GM12878 (cell line): ENCODE measurements around the gene RHEX. TPM values are rescaled to one million over a fixed set of nuclear protein-coding genes. Genes with fewer than 3 reads are reported as not detected.

ENCODE experiments used
- CHD2 ChIP-seq: IDR thresholded peaks from 2 replicates; pipeline ENCODE4 v1.6.1; 2011; ENCODE audit warnings: low read depth, low read length, improper control_type of control experiment, borderline replicate concordance
- CHD4 ChIP-seq: fragments of 200-600 bp; sonication (generic); IDR thresholded peaks from 2 replicates; pipeline ENCODE4 v1.6.1; 2016; ENCODE audit warnings: mild to moderate bottlenecking
- CREM ChIP-seq: IDR thresholded peaks from 2 replicates; pipeline ENCODE4 v1.6.1; 2014; ENCODE audit warnings: antibody characterized with exemption, low read depth
- DPF2 ChIP-seq: fragments of 450-650 bp; IDR thresholded peaks from 2 replicates; pipeline ENCODE4 v1.6.1; 2017; ENCODE audit warnings: mild to moderate bottlenecking
- ETV6 ChIP-seq, 2 experiments: fragments of 450-650 bp in 1 of 2; IDR thresholded peaks in 1 of 2; conservative IDR thresholded peaks in 1 of 2; 2 replicates each; pipeline ENCODE4 v1.6.1; 2014; ENCODE audit warnings: antibody characterized with exemption in 1 of 2, borderline replicate concordance in 1 of 2, low read depth in 1 of 2, mild to moderate bottlenecking in 1 of 2, moderate library complexity in 1 of 2
- FOS ChIP-seq: IDR thresholded peaks from 3 replicates; pipeline ENCODE4 v1.6.1; 2011; ENCODE audit warnings: borderline replicate concordance; ENCODE audit not compliant: insufficient read length; ENCODE audit errors: extremely low read depth
- IRF4 ChIP-seq: IDR thresholded peaks from 2 replicates; pipeline ENCODE4 v1.6.1; 2011; ENCODE audit warnings: low read depth, low read length
- JUND ChIP-seq: IDR thresholded peaks from 2 replicates; pipeline ENCODE4 v1.6.1; 2012; ENCODE audit warnings: low read depth, mild to moderate bottlenecking, low read length, improper control_type of control experiment, moderate library complexity
- KAT2A ChIP-seq: conservative IDR thresholded peaks from 2 replicates; pipeline ENCODE4 v1.6.1; 2011; ENCODE audit warnings: low read depth, low read length; ENCODE audit not compliant: control insufficient read depth
- KDM1A ChIP-seq: fragments of 200-600 bp; sonication (generic); IDR thresholded peaks from 2 replicates; pipeline ENCODE4 v1.6.1; 2016; ENCODE audit warnings: borderline replicate concordance
- LARP7 ChIP-seq: fragments of 450-650 bp; IDR thresholded peaks from 2 replicates; pipeline ENCODE4 v1.6.1; 2017; ENCODE audit warnings: mild to moderate bottlenecking
- MXI1 ChIP-seq: fragments of 150-350 bp; IDR thresholded peaks from 2 replicates; pipeline ENCODE4 v1.6.1; 2011; ENCODE audit warnings: low read depth, mild to moderate bottlenecking, inconsistent platforms, low read length, improper control_type of control experiment
- NFIC ChIP-seq: IDR thresholded peaks from 2 replicates; pipeline ENCODE4 v1.6.1; 2012; ENCODE audit warnings: low read depth, mild to moderate bottlenecking, inconsistent platforms, low read length, moderate library complexity
- NR2C1 ChIP-seq: fragments of 450-650 bp; IDR thresholded peaks from 2 replicates; pipeline ENCODE4 v1.6.1; 2017; ENCODE audit warnings: antibody characterized with exemption, mild to moderate bottlenecking, moderate library complexity
- POLR2AphosphoS2 ChIP-seq: IDR thresholded peaks from 2 replicates; pipeline ENCODE4 v1.6.1; 2011; ENCODE audit warnings: low read depth, mild to moderate bottlenecking, low read length, improper control_type of control experiment, moderate library complexity
- RB1 ChIP-seq: fragments of 450-650 bp; formaldehyde crosslinking; IDR thresholded peaks from 2 replicates; pipeline ENCODE4 v1.6.1; 2017; ENCODE audit warnings: mild to moderate bottlenecking, borderline replicate concordance
- SREBF1 ChIP-seq: IDR thresholded peaks from 2 replicates; pipeline ENCODE4 v1.6.1; 2012; ENCODE audit warnings: mild to moderate bottlenecking, low read length
- SUPT20H ChIP-seq: IDR thresholded peaks from 2 replicates; pipeline ENCODE4 v1.6.1; 2011; ENCODE audit warnings: low read depth, mild to moderate bottlenecking, low read length, moderate library complexity, borderline replicate concordance; ENCODE audit not compliant: control insufficient read depth
- ZNF274 ChIP-seq: IDR thresholded peaks from one replicate; pipeline ENCODE4 v1.8.0; 2011; ENCODE audit not compliant: insufficient read length, insufficient read depth
- polyA plus RNA-seq, 11 experiments: library from polyadenylated mRNA; depleted of rRNA in 4 of 11; unstranded in 6 of 11; stranded (reverse) in 5 of 11; fragments of >200 nt; fragmentation: Nextera tagmentation in 4 of 11; fragmentation: Illumina TruSeq in 1 of 11; extraction: Ambion mirVana in 4 of 11; extraction: Trizol in 1 of 11; gene quantifications; 1 replicate in 1 of 11; 2 replicates in 10 of 11; pipeline versions ENCODE4 v1.2.1 to v1.2.3, GENCODE V29; 2011 to 2016; ENCODE audit warnings: inconsistent platforms in 2 of 11, missing spikeins in 2 of 11, low read depth in 1 of 11
- total RNA-seq, 4 experiments: library from RNA; depleted of rRNA in 3 of 4; stranded (reverse); fragments of >200 nt in 3 of 4; fragmentation: Illumina TruSeq in 1 of 4; extraction: Trizol in 1 of 4; gene quantifications; 2 replicates each; pipeline versions ENCODE4 v1.2.1 to v1.2.3, GENCODE V29; 2013 to 2021
- TF ChIP-seq, protein P1 (sequence below): IDR thresholded peaks from 2 replicates; pipeline ENCODE4 v1.6.1; 2012; ENCODE audit warnings: low read length, inconsistent platforms
- TF ChIP-seq, protein P2 (sequence below): IDR thresholded peaks from 2 replicates; pipeline ENCODE4 v1.6.1; 2012; ENCODE audit warnings: low read depth, low read length, improper control_type of control experiment
- TF ChIP-seq, protein P3 (sequence below): fragments of 450-650 bp; formaldehyde crosslinking; IDR thresholded peaks from 2 replicates; pipeline ENCODE4 v1.4.0; 2022; ENCODE audit warnings: mild to moderate bottlenecking, moderate library complexity
- TF ChIP-seq, protein P4 (sequence below): fragments of 450-650 bp; IDR thresholded peaks from 2 replicates; pipeline ENCODE4 v1.6.1; 2017; ENCODE audit warnings: borderline replicate concordance
- TF ChIP-seq, protein P5 (sequence below): fragments of 450-650 bp; IDR thresholded peaks from 2 replicates; pipeline ENCODE4 v1.6.1; 2014; ENCODE audit warnings: mild to moderate bottlenecking

The RHEX gene
- total and polyA plus RNA-seq, 10 of the 15 experiments (the other 5 are each of a cell fraction or from before 2014, with no cell fraction given) = 2.4 to 11.4 (median 5.7) TPM

DNA sequence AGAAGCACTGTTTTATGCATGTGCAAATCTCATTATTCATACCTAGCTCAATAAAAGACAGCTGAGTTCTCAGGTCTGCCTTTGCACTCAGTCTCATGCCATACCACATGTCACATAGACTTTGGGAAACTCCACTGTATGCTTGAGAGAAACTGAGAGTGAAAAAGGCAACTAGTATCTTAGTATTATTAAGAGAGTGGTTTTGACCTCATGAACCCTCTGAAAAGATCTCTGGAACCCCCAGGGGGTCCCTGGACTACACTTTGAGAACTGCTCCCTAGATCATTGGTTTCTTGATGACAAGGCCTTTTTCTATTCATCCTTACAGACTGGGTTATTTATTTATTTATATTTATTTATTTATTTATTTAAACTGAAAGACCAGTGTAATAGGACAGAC is 3.7 kb upstream of the RHEX start (continued):
- TF ChIP-seq, protein P1, sequence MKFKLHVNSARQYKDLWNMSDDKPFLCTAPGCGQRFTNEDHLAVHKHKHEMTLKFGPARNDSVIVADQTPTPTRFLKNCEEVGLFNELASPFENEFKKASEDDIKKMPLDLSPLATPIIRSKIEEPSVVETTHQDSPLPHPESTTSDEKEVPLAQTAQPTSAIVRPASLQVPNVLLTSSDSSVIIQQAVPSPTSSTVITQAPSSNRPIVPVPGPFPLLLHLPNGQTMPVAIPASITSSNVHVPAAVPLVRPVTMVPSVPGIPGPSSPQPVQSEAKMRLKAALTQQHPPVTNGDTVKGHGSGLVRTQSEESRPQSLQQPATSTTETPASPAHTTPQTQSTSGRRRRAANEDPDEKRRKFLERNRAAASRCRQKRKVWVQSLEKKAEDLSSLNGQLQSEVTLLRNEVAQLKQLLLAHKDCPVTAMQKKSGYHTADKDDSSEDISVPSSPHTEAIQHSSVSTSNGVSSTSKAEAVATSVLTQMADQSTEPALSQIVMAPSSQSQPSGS = peak; percentile 87
- peak; percentile 93 for TF ChIP-seq NFIC
- no peak for TF ChIP-seq ZNF274
- peak in 1 of 2 experiments; percentile 78; a peak in 1 of 4 replicates for TF ChIP-seq ETV6 (conservative IDR thresholded peaks at IDR 0.05 in 1 of 2, IDR thresholded peaks at IDR 0.05 in 1 of 2; ENCODE audit: borderline replicate concordance in 1 of 2, low read depth in 1 of 2)
- TF ChIP-seq, protein P2, sequence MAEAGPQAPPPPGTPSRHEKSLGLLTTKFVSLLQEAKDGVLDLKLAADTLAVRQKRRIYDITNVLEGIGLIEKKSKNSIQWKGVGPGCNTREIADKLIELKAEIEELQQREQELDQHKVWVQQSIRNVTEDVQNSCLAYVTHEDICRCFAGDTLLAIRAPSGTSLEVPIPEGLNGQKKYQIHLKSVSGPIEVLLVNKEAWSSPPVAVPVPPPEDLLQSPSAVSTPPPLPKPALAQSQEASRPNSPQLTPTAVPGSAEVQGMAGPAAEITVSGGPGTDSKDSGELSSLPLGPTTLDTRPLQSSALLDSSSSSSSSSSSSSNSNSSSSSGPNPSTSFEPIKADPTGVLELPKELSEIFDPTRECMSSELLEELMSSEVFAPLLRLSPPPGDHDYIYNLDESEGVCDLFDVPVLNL = no peak
- TF ChIP-seq DPF2 = no peak
- TF ChIP-seq, protein P3, sequence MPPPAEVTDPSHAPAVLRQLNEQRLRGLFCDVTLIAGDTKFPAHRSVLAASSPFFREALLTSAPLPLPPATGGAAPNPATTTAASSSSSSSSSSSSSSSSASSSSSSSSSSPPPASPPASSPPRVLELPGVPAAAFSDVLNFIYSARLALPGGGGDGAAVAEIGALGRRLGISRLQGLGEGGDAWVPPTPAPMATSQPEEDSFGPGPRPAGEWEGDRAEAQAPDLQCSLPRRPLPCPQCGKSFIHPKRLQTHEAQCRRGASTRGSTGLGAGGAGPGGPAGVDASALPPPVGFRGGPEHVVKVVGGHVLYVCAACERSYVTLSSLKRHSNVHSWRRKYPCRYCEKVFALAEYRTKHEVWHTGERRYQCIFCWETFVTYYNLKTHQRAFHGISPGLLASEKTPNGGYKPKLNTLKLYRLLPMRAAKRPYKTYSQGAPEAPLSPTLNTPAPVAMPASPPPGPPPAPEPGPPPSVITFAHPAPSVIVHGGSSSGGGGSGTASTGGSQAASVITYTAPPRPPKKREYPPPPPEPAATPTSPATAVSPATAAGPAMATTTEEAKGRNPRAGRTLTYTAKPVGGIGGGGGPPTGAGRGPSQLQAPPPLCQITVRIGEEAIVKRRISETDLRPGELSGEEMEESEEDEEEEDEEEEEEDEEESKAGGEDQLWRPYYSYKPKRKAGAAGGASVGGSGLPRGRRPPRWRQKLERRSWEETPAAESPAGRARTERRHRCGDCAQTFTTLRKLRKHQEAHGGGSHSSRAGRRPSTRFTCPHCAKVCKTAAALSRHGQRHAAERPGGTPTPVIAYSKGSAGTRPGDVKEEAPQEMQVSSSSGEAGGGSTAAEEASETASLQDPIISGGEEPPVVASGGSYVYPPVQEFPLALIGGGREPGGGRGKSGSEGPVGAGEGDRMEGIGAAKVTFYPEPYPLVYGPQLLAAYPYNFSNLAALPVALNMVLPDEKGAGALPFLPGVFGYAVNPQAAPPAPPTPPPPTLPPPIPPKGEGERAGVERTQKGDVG (CRISPR knock-in tag) = no peak
- no peak for TF ChIP-seq CHD4
- no peak for TF ChIP-seq KAT2A
- TF ChIP-seq JUND = no peak
- TF ChIP-seq FOS = no peak
- no peak for TF ChIP-seq LARP7
- no peak for TF ChIP-seq MXI1
- no peak for TF ChIP-seq CREM
- no peak for TF ChIP-seq POLR2AphosphoS2
- TF ChIP-seq, protein P4, sequence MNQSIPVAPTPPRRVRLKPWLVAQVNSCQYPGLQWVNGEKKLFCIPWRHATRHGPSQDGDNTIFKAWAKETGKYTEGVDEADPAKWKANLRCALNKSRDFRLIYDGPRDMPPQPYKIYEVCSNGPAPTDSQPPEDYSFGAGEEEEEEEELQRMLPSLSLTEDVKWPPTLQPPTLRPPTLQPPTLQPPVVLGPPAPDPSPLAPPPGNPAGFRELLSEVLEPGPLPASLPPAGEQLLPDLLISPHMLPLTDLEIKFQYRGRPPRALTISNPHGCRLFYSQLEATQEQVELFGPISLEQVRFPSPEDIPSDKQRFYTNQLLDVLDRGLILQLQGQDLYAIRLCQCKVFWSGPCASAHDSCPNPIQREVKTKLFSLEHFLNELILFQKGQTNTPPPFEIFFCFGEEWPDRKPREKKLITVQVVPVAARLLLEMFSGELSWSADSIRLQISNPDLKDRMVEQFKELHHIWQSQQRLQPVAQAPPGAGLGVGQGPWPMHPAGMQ = no peak
- TF ChIP-seq SREBF1 = 0 out of 2 replicates have a peak, but pooled peaks have one; percentile 49
- peak; percentile 49; the same call in 1 of the 2 replicates for TF ChIP-seq NR2C1
- TF ChIP-seq RB1 = no peak
- TF ChIP-seq, protein P5, sequence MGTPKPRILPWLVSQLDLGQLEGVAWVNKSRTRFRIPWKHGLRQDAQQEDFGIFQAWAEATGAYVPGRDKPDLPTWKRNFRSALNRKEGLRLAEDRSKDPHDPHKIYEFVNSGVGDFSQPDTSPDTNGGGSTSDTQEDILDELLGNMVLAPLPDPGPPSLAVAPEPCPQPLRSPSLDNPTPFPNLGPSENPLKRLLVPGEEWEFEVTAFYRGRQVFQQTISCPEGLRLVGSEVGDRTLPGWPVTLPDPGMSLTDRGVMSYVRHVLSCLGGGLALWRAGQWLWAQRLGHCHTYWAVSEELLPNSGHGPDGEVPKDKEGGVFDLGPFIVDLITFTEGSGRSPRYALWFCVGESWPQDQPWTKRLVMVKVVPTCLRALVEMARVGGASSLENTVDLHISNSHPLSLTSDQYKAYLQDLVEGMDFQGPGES = no peak
- TF ChIP-seq IRF4 = peak; percentile 61; the same call in 1 of the 2 replicates
- TF ChIP-seq CHD2 = no peak
- TF ChIP-seq KDM1A = no peak
- TF ChIP-seq SUPT20H = no peak
